Osteocyte (in vitro differentiated cells): ENCODE measurements around the gene RPTOR. TPM values are rescaled to one million over a fixed set of nuclear protein-coding genes. Genes with fewer than 3 reads are reported as not detected.

Source experiments
- DNase-seq: peaks from one replicate; pipeline ENCODE4 v3.0.0; 2021; ENCODE audit warnings: mixed read lengths; ENCODE audit not compliant: unreplicated experiment; ENCODE audit errors: extremely low spot score
- H3K27ac Mint-ChIP-seq: one replicate; pipeline ENCODE4 v1.8.0; 2021; ENCODE audit warnings: mild to moderate bottlenecking, mixed read lengths; ENCODE audit not compliant: unreplicated experiment
- H3K27me3 Mint-ChIP-seq: one replicate; pipeline ENCODE4 v1.8.0; 2021; ENCODE audit warnings: mixed read lengths; ENCODE audit not compliant: unreplicated experiment
- H3K36me3 Mint-ChIP-seq: one replicate; pipeline ENCODE4 v1.8.0; 2021; ENCODE audit warnings: mixed read lengths; ENCODE audit not compliant: unreplicated experiment
- H3K4me1 Mint-ChIP-seq: one replicate; pipeline ENCODE4 v1.8.0; 2021; ENCODE audit warnings: mixed read lengths; ENCODE audit not compliant: unreplicated experiment
- H3K4me3 Mint-ChIP-seq: one replicate; pipeline ENCODE4 v1.8.0; 2021; ENCODE audit warnings: mild to moderate bottlenecking, moderate library complexity, mixed read lengths; ENCODE audit not compliant: unreplicated experiment
- H3K9me3 Mint-ChIP-seq: one replicate; pipeline ENCODE4 v1.8.0; 2021; ENCODE audit warnings: mixed read lengths; ENCODE audit not compliant: unreplicated experiment
- total RNA-seq: library from RNA; stranded (reverse); gene quantifications from 2 replicates; pipeline ENCODE4 v1.2.1, GENCODE V29; 2021
- TF ChIP-seq, protein P1 (sequence below): fragments of 200-600 bp; sonication (generic); IDR thresholded peaks from 2 replicates; pipeline ENCODE4 v1.5.0; 2021; ENCODE audit warnings: antibody characterized with exemption, mild to moderate bottlenecking, moderate library complexity

Gene RPTOR
- total RNA-seq, 1 donor from 2014 or later, result 36.0 TPM

DNA sequence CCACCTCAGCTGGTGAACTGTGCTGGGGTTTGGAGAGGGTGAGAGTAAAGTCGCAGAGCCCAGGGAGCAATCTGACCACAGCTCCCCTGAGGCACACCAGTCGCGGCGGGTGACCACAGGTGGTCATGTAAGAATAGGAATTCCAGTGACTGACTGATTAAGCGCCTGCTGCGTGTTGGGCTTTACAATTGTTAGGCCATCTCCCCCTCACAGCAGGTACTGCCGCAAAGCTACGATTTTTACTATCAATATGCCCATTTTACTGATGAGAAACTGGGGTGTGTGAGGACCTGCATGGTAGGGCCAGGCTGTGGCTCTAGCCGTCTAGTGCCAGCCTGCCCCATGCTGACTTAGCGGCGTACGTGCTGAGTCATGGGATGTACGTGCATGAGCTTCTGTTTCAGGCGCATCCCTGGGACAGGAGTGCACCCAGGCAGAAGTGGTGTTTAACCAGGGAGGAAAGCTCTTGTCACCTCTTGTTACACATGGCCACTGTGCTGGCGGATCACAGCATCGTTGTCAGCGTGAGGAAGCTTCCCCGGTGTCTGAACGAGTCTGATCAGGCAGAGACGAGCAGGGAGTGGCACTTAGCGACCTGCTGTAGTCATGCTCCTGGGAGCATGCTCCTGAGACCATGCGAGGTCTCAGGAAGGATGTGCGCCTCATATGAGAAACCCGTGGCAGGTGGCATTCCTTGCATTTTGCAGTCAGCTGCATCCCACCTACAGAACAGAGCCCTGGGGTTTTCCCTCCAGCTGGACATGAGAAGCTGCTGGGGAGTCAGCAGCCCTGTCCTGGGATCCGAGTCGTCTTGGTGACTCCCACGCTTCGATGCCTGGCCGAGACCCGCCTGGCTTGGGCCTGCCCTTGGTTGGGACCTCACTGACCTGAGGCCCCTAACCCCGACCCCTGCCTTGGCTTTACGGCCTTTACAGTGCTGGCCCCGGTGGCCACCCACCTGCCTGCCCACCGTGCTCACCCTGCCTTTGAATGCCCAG lies 283.3 kb downstream of the RPTOR start:
- Mint-ChIP-seq H3K4me3 (no peak overlapping the region), H3K27me3 (no peaks in the 10 kb centered on the region)
- no peak for DNase-seq

DNA sequence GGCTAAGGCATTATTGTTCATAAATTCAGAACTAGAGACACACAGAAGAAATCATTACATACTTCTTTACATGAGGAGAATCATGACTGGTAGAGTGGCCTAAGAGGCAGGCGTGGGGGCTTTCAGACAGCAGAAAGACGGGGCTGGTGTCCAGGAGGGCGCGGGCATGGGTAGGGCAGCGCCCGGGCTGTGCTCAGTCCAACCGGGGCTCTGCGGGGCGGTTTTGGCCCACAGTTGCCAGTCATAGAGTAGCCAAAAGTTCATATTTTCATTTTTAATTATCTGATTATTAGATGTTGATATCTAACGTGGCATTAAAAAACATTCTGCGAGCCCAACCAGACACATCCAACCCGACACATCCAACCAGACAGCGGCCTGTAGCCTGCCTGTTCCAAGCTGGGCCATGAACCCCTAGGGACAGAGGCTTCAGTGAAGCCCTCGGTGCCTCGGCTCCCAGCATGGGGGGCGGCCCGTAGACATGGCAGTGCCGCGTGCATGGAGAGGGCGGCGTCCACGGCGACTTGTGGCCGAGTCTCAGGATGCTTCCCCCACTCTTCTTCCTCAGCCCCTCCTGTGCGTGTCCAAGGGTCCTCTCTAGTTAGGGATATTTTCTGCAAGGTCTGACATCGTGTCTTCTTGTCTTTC lies 284.7 kb downstream of the RPTOR start:
- H3K27ac Mint-ChIP-seq, result no peak overlapping the region
- peaks cover 43% of the 10 kb centered on the region for H3K4me1 Mint-ChIP-seq
- H3K9me3 Mint-ChIP-seq, result no peaks in the 10 kb centered on the region
- TF ChIP-seq, protein P1, sequence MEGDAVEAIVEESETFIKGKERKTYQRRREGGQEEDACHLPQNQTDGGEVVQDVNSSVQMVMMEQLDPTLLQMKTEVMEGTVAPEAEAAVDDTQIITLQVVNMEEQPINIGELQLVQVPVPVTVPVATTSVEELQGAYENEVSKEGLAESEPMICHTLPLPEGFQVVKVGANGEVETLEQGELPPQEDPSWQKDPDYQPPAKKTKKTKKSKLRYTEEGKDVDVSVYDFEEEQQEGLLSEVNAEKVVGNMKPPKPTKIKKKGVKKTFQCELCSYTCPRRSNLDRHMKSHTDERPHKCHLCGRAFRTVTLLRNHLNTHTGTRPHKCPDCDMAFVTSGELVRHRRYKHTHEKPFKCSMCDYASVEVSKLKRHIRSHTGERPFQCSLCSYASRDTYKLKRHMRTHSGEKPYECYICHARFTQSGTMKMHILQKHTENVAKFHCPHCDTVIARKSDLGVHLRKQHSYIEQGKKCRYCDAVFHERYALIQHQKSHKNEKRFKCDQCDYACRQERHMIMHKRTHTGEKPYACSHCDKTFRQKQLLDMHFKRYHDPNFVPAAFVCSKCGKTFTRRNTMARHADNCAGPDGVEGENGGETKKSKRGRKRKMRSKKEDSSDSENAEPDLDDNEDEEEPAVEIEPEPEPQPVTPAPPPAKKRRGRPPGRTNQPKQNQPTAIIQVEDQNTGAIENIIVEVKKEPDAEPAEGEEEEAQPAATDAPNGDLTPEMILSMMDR, result no peak
- peaks cover 4% of the 10 kb centered on the region for H3K36me3 Mint-ChIP-seq
- H3K27me3 Mint-ChIP-seq, result no peaks in the 10 kb centered on the region
- no peak for DNase-seq
- no peak overlapping the region for H3K4me3 Mint-ChIP-seq

More for the DNA sequence above, 283.3 kb downstream of the RPTOR start:
- TF ChIP-seq, protein P1, result no peak
- Mint-ChIP-seq H3K9me3 (no peaks in the 10 kb centered on the region), H3K4me1 (peaks cover 31% of the 10 kb centered on the region), H3K36me3 (peaks cover 7% of the 10 kb centered on the region), H3K27ac (no peak overlapping the region)

DNA sequence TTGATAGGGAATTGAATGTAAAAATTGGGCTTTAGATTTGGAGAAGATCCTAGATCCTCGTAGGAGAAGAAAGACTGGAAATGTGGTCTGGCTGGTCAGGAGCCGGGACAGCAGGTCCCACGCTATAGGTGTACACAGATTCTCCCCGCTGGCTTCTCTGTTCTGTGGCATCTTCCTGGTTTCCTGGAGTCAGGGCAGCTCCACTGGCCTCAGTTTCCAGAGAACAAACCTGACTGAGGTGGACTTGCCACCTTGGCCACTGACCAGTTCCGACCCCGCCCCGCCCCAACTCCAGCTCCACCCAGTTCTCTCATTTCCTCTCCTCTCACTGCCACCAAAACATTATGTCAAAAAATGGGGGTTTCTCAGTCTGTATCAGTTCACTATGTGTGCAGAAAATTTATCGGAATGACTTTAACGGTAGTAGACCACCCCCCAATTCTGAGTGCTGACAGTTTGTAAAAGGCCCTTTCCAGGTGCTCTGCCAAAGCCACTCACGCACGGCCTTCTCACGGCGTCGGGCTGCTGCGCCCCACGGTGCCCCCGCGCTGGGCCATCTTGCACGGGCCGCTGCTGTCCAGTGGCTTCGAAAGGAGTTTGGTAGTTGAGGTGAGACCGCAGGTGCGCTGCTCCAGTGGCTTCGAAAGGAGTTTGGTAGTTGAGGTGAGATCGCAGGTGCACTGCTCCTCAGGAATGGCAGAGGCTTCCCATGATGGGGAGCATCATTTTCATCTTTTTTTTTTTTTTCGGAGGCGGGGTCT lies 285.6 kb downstream of the RPTOR start:
- Mint-ChIP-seq H3K4me3 (no peak overlapping the region), H3K4me1 (peaks cover 44% of the 10 kb centered on the region), H3K27me3 (no peaks in the 10 kb centered on the region), H3K9me3 (no peaks in the 10 kb centered on the region), H3K27ac (no peak overlapping the region), H3K36me3 (peaks cover 4% of the 10 kb centered on the region)
- TF ChIP-seq, protein P1, result no peak
- DNase-seq, result no peak

DNA sequence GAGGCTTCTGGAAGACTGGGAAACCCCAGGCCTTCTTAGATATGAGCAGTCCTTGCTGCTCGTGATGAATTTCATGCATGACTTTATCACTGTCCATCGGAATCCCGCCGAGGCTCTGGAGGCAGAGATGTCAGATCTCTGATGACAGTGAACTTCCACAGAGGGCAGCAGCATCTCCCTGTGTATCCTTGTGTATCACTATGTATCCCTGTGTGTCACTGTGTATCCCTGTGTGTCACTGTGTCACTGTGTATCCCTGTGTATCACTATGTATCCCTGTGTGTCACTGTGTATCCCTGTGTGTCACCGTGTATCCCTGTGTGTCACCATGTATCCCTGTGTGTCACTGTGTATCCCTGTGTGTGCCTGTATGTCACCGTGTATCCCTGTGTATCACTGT lies 286.9 kb downstream of the RPTOR start:
- Mint-ChIP-seq H3K27ac (peak overlapping the region; percentile 100), H3K9me3 (no peaks in the 10 kb centered on the region), H3K4me3 (no peak overlapping the region), H3K27me3 (no peaks in the 10 kb centered on the region), H3K36me3 (peaks cover 4% of the 10 kb centered on the region), H3K4me1 (peaks cover 44% of the 10 kb centered on the region)
- DNase-seq, result no peak
- TF ChIP-seq, protein P1, result no peak
